Astrocyte (in vitro differentiated cells and primary cell): ENCODE data around the gene NIPBL. TPM values are rescaled to one million over a fixed set of nuclear protein-coding genes. Genes with fewer than 3 reads are reported as not detected.

Experiments used
- DNase-seq: peaks from one replicate; pipeline ENCODE4 v3.0.0-alpha.2; 2010; ENCODE audit warnings: low read depth
- FAIRE-seq: peaks from 2 replicates; lab custom pipeline; 2011; peaks lifted over from hg19 to GRCh38; lab: Jason Lieb, UNC
- H2AFZ ChIP-seq: 2 replicates; pipeline ENCODE4 v1.6.0; 2012; ENCODE audit warnings: low read depth, low read length, inconsistent platforms
- H3K27ac ChIP-seq: 2 replicates; pipeline ENCODE4 v1.5.1; 2011; ENCODE audit warnings: low read depth, low read length, inconsistent platforms
- H3K27me3 ChIP-seq: 2 replicates; pipeline ENCODE4 v1.6.0; 2011; ENCODE audit warnings: low read length, inconsistent platforms; ENCODE audit not compliant: insufficient read depth
- H3K36me3 ChIP-seq: 2 replicates; pipeline ENCODE4 v1.5.1; 2011; ENCODE audit warnings: low read length, inconsistent platforms; ENCODE audit not compliant: insufficient read depth
- H3K4me1 ChIP-seq: 2 replicates; pipeline ENCODE4 v1.5.1; 2011; ENCODE audit warnings: low read length, inconsistent platforms; ENCODE audit not compliant: insufficient read depth
- H3K4me2 ChIP-seq: 2 replicates; pipeline ENCODE4 v1.6.0; 2012; ENCODE audit warnings: low read length, inconsistent platforms
- H3K4me3 ChIP-seq: 2 replicates; pipeline ENCODE4 v1.5.1; 2011; ENCODE audit warnings: low read depth, mild to moderate bottlenecking, low read length, inconsistent platforms; ENCODE audit not compliant: insufficient read depth
- H3K79me2 ChIP-seq: 2 replicates; pipeline ENCODE4 v1.6.0; 2012; ENCODE audit warnings: mild to moderate bottlenecking, low read length, inconsistent platforms; ENCODE audit not compliant: insufficient read depth
- H3K9ac ChIP-seq: 2 replicates; pipeline ENCODE4 v1.6.0; 2012; ENCODE audit warnings: mild to moderate bottlenecking, low read length, inconsistent platforms
- H3K9me3 ChIP-seq: 2 replicates; pipeline ENCODE4 v1.5.1; 2012; ENCODE audit warnings: low read depth, mild to moderate bottlenecking, low read length, inconsistent platforms; ENCODE audit not compliant: insufficient read depth
- H4K20me1 ChIP-seq: 2 replicates; pipeline ENCODE4 v1.6.0; 2012; ENCODE audit warnings: low read length, inconsistent platforms; ENCODE audit not compliant: insufficient read depth
- H3K27ac Mint-ChIP-seq: one replicate; pipeline ENCODE4 v1.8.0; 2021; ENCODE audit warnings: mild to moderate bottlenecking, mixed read lengths; ENCODE audit not compliant: unreplicated experiment
- H3K27me3 Mint-ChIP-seq: one replicate; pipeline ENCODE4 v1.8.0; 2021; ENCODE audit warnings: low read depth, mixed read lengths; ENCODE audit not compliant: unreplicated experiment
- H3K36me3 Mint-ChIP-seq: one replicate; pipeline ENCODE4 v1.8.0; 2021; ENCODE audit warnings: low read depth, mixed read lengths; ENCODE audit not compliant: unreplicated experiment
- H3K4me1 Mint-ChIP-seq: one replicate; pipeline ENCODE4 v1.8.0; 2021; ENCODE audit warnings: low read depth, mixed read lengths; ENCODE audit not compliant: unreplicated experiment
- H3K4me3 Mint-ChIP-seq: one replicate; pipeline ENCODE4 v1.8.0; 2021; ENCODE audit warnings: mild to moderate bottlenecking, moderate library complexity, mixed read lengths; ENCODE audit not compliant: unreplicated experiment
- H3K9me3 Mint-ChIP-seq: one replicate; pipeline ENCODE4 v1.8.0; 2021; ENCODE audit warnings: mild to moderate bottlenecking, mixed read lengths; ENCODE audit not compliant: unreplicated experiment
- CTCF ChIP-seq: IDR thresholded peaks from 2 replicates; pipeline ENCODE4 v1.5.1; 2011; ENCODE audit warnings: low read depth, mild to moderate bottlenecking, inconsistent platforms, low read length, moderate library complexity; ENCODE audit not compliant: insufficient read depth
- EZH2 ChIP-seq: IDR thresholded peaks from 2 replicates; pipeline ENCODE4 v1.6.1; 2012; ENCODE audit warnings: mild to moderate bottlenecking, low read length, inconsistent platforms; ENCODE audit not compliant: insufficient read depth
- total RNA-seq: library from RNA; stranded (reverse); gene quantifications from 2 replicates; pipeline ENCODE4 v1.2.1, GENCODE V29; 2021

The NIPBL gene
- total RNA-seq, 1 donor from 2014 or later: 45.3 TPM

- Histone ChIP-seq H3K9me3 (no peaks in the 10 kb centered on the region), H4K20me1 (peaks cover 97% of the 10 kb centered on the region), H3K36me3 (no peaks in the 10 kb centered on the region), H3K4me3 (no peak overlapping the region), H3K4me1 (peaks cover 3% of the 10 kb centered on the region), H2AFZ (no peak overlapping the region), H3K79me2 (peaks cover 99% of the 10 kb centered on the region), H3K27ac (no peak overlapping the region), H3K27me3 (no peaks in the 10 kb centered on the region), H3K4me2 (no peak overlapping the region), H3K9ac (no peak overlapping the region)
- DNase-seq (no peak), FAIRE-seq (no peak)
- Mint-ChIP-seq H3K36me3 (no peaks in the 10 kb centered on the region), H3K27me3 (no peaks in the 10 kb centered on the region), H3K9me3 (no peaks in the 10 kb centered on the region), H3K27ac (no peak overlapping the region), H3K4me1 (peaks cover 23% of the 10 kb centered on the region), H3K4me3 (no peak overlapping the region)
- TF ChIP-seq CTCF (no peak), EZH2 (no peak)
Observed at GRCh38 chr5:36932056-36932455, 55.5 kb downstream of the NIPBL start.

- H2AFZ ChIP-seq: no peak overlapping the region
- FAIRE-seq: no peak
- no peak overlapping the region for H3K4me3 ChIP-seq
- peaks cover 3% of the 10 kb centered on the region for H3K4me1 ChIP-seq
- peaks cover 99% of the 10 kb centered on the region for H3K79me2 ChIP-seq
- no peak for DNase-seq
- TF ChIP-seq CTCF: no peak
- TF ChIP-seq EZH2: no peak
- H3K27me3 ChIP-seq: no peaks in the 10 kb centered on the region
- peaks cover 97% of the 10 kb centered on the region for H4K20me1 ChIP-seq
- H3K9ac ChIP-seq: no peak overlapping the region
- Mint-ChIP-seq H3K36me3 (no peaks in the 10 kb centered on the region), H3K4me3 (no peak overlapping the region), H3K4me1 (peaks cover 29% of the 10 kb centered on the region), H3K27me3 (no peaks in the 10 kb centered on the region), H3K27ac (no peak overlapping the region), H3K9me3 (no peaks in the 10 kb centered on the region)
- no peaks in the 10 kb centered on the region for H3K9me3 ChIP-seq
- no peak overlapping the region for H3K27ac ChIP-seq
- H3K36me3 ChIP-seq: no peaks in the 10 kb centered on the region
- no peak overlapping the region for H3K4me2 ChIP-seq
Observed at GRCh38 chr5:36932699-36933098, 56.1 kb downstream of the NIPBL start.

- Histone ChIP-seq H4K20me1 (peaks cover 95% of the 10 kb centered on the region), H3K27me3 (no peaks in the 10 kb centered on the region), H3K36me3 (no peaks in the 10 kb centered on the region), H3K79me2 (peaks cover 100% of the 10 kb centered on the region), H3K9ac (no peak overlapping the region), H3K4me1 (no peaks in the 10 kb centered on the region), H2AFZ (no peak overlapping the region), H3K9me3 (no peaks in the 10 kb centered on the region), H3K4me3 (no peak overlapping the region), H3K27ac (no peak overlapping the region), H3K4me2 (no peak overlapping the region)
- peaks cover 21% of the 10 kb centered on the region for H3K4me1 Mint-ChIP-seq
- H3K4me3 Mint-ChIP-seq: no peak overlapping the region
- FAIRE-seq (no peak), DNase-seq (no peak)
- no peaks in the 10 kb centered on the region for H3K27me3 Mint-ChIP-seq
- H3K9me3 Mint-ChIP-seq: no peaks in the 10 kb centered on the region
- H3K36me3 Mint-ChIP-seq: no peaks in the 10 kb centered on the region
- TF ChIP-seq CTCF (no peak), EZH2 (no peak)
- H3K27ac Mint-ChIP-seq: no peak overlapping the region
Observed at GRCh38 chr5:36934740-36935356, 58.3 kb downstream of the NIPBL start.
